ENCODE results near the gene LAMP5.

DNA sequence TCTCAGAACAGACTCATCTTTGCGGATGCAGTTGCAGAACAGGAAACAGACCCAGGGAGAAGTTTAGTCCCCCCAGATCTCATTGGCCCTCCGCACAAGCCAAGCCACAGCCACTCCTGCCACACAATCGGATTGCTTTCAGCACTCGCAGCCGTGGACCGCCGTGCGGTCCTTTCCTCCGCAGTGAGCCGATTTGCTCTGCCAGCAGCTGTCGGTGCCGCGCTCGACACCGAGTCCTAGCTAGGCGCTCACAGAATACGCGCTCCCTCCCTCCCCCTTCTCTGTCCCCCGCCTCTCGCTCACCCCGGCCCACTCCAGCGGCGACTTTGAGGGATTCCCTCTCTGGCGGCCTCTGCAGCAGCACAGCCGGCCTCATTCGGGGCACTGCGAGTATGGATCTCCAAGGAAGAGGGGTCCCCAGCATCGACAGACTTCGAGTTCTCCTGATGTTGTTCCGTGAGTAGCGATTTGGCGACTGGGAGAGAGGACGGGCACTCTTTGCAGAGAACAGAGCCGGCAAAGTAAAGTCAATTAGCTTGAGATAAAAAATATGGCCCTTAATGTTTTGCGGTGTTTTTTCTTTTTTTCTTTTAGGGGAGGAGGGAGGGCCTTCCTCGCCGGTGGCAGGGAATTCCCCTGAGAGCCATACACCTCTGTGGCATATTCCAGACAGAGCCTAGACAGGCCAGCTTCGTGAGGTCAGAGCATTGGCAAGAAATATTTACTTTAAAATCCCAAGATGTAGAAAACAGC, at the start of gene LAMP5:
- TF ChIP-seq POLR2A (IDR thresholded peaks at IDR 0.05; ENCODE audit: extremely low read depth, insufficient read length) (no peak), MYC (IDR thresholded peaks at IDR 0.05; ENCODE audit: low read depth, low read length) (no peak)
- TF ChIP-seq, protein P1, sequence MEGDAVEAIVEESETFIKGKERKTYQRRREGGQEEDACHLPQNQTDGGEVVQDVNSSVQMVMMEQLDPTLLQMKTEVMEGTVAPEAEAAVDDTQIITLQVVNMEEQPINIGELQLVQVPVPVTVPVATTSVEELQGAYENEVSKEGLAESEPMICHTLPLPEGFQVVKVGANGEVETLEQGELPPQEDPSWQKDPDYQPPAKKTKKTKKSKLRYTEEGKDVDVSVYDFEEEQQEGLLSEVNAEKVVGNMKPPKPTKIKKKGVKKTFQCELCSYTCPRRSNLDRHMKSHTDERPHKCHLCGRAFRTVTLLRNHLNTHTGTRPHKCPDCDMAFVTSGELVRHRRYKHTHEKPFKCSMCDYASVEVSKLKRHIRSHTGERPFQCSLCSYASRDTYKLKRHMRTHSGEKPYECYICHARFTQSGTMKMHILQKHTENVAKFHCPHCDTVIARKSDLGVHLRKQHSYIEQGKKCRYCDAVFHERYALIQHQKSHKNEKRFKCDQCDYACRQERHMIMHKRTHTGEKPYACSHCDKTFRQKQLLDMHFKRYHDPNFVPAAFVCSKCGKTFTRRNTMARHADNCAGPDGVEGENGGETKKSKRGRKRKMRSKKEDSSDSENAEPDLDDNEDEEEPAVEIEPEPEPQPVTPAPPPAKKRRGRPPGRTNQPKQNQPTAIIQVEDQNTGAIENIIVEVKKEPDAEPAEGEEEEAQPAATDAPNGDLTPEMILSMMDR (IDR thresholded peaks at IDR 0.05; ENCODE audit: low read depth, low read length): no peak
